HG03095 (cell line): ENCODE results near the gene IGFBP7.

Source experiments
- ATAC-seq: cut with Tn5 transposase; IDR thresholded peaks from one replicate; pipeline ENCODE4 v1.9.1; 2021; ENCODE audit warnings: moderate library complexity; ENCODE audit not compliant: unreplicated experiment

Gene IGFBP7

GRCh38 chr4:57131849-57132742, 21.9 kb upstream of the IGFBP7 start:
- ATAC-seq = no peak

GRCh38 chr4:57129477-57129876, 19.3 kb upstream of the IGFBP7 start:
- ATAC-seq = no peak

GRCh38 chr4:57127361-57127760, 17.2 kb upstream of the IGFBP7 start:
- no peak for ATAC-seq

DNA sequence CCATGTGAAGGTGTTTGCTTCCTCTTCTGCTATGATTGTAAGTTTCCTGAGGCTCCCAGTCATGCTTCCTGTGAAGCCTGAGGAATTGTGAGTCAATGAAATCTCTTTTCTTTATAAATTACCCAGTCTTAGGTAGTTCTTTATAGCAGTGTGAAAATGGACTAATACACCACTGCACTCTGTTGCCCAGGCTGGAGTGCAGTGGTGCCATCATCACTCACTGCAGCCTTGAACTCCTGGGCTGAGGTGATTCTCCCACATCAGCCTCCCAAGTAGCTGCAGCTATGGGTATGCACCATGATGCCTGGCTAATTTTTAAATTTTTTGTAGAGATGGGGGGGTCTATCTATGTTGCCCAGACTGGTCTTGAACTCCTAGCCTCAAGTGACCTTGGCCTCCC, 15.8 kb upstream of the IGFBP7 start:
- no peak for ATAC-seq

GRCh38 chr4:57124145-57124544, 14.0 kb upstream of the IGFBP7 start:
- ATAC-seq = no peak

- no peak for ATAC-seq
Observed at GRCh38 chr4:57122959-57123358, 12.8 kb upstream of the IGFBP7 start.

DNA sequence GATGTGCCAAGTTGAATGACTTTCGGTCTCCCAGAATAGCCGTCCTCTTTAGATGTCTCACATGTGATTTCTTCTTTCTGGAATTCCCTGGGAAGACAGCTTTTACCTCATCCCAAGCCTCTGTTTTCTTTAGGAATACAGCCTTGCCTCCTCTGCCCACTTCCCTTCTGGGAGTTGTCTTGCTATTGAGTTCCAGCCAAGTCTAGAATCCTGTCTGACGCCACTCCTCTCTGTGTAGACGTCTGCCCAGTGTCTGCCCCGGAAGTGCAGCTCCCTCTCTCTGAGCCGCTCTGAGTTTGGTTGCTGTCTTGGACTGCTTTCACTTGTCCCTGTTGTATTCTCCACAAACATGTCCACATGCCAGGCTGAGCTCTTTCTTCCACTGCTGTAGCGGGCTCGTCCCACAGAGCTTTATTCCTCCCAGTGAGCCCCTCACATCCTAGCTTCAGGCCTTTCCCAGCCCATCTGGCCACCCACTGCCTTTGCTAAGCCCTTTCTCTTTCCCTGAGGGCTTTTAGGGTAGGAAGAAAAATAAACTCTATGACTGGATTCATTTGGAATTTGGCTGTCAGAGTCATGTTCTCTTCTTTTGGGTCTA, 9.0 kb upstream of the IGFBP7 start:
- no peak for ATAC-seq

- no peak for ATAC-seq
Observed at GRCh38 chr4:57117491-57117890, 7.3 kb upstream of the IGFBP7 start.

- no peak for ATAC-seq
Observed at GRCh38 chr4:57116245-57116644, 6.1 kb upstream of the IGFBP7 start.

- ATAC-seq = no peak
Observed at GRCh38 chr4:57114973-57115372, 4.8 kb upstream of the IGFBP7 start.

- no peak for ATAC-seq
Observed at GRCh38 chr4:57113870-57114269, 3.7 kb upstream of the IGFBP7 start.

- ATAC-seq = no peak
Observed at GRCh38 chr4:57110640-57111511, 691 bp upstream of the IGFBP7 start.

- no peak for ATAC-seq
Observed at GRCh38 chr4:57109411-57109846, 756 bp downstream of the IGFBP7 start.

DNA sequence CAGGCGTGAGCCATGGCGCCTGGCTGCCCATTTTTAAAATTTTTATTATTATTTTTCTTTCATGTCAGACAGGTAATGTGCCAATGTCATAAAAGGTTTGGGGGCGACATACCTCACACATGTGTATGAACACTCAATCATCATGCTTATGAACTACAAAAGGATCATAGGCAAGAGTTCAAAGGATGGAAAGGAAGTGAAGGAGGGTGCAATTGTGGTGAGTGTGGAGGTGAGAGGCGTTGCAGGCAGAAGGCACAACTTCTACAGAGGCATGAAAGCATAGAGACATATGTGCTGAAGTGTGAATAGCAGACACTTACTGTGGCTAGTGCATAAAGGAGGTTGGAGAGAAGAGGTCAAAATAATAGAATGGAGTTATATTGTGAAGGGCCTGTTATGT, 4.0 kb downstream of the IGFBP7 start:
- ATAC-seq = no peak

DNA sequence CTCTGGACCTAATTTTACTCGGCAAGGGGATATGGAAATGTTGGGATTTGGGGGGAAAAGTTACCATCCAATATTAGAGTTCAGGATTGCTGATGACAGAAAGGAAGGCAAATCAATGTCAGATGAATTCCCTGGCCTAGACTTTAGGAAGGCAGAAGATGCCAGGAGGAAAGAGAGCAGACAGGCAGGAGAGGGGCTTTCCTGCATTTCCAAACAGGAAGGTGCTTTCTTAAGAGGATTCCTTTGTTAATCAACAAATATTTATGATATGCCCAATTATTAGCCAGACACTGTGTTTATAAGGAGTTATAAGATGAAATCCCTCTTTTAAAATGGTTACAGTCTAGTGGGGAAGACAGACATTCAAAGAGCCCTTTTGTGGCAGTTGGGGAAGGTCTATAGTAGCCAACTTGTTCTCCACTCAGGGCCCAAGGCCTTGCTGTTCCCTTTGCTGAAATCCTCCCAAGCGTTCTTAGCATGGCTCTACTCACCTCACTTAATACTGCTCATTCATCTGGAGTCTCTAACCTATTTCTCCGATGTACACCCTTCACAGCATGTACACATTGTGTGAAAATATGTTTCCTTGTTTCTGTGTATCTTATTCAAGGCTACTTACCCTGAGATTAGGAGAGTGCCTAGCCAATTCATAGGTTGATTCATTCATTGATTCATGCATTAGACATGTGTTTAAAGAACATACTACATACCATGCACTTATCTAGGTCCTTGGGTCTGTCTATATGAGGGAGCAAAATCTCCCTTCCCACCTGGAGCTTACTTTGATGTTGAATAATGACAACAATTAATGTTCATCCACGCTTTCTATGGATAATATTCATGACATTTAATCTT, 5.3 kb downstream of the IGFBP7 start:
- no peak for ATAC-seq

DNA sequence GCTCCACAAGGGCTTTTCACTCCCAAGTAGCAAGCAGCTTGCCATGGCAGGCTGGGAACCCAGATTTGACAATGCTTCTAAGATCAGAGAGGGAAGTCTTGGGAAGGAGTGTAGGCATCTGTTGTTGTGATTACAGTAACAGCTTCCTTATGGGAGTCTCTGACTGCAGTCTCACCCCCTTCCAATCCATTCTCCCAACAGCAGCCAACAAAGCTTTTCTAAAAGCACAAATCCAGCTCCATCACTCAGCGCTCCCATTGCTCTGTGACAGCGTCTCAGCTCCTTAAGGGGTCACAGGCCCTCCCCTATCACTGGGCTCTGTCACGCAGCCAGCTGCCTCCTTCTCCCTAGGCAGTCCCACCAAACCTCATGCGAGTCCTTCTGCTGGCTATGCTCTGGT, 7.1 kb downstream of the IGFBP7 start:
- ATAC-seq = no peak

- no peak for ATAC-seq
Observed at GRCh38 chr4:57102050-57102624, 8.0 kb downstream of the IGFBP7 start.

DNA sequence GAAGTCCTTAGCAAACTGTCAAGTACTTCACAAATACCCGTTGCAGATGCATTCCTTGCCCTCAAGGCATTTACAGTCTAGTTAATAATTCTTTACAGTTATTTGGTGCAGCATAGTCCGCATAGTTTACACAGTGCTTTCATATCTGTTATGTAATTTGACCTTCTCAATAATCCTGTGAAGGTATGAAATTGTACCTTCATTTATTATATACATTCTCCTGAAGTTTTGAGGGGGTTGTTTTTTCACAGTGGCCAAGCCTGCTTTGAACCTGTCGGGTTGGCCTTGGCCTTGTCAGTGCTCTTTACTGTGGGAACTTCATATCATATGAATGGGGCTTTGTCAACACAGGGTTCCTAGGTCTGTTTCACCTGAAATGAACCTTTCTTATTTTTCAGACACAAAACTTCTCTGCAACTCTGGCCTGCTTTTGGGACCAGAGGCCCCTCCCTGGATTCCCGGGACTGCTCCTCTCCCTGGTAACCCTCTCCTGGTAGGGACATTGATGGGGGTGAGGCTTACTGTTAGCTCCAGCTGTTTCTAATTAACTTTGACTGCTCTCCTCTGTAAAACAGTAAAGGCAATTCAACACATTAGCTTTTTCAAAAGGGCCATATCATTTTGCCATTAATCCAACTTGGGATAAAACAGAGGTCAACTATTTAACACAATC, 9.1 kb downstream of the IGFBP7 start:
- no peak for ATAC-seq

GRCh38 chr4:57099363-57099762, 10.8 kb downstream of the IGFBP7 start:
- ATAC-seq = no peak

- no peak for ATAC-seq
Observed at GRCh38 chr4:57098941-57099340, 11.2 kb downstream of the IGFBP7 start.
